IMR-90 (cell line): Measurements from ENCODE around the gene SCARB1. TPM values are rescaled to one million over a fixed set of nuclear protein-coding genes. Genes with fewer than 3 reads are reported as not detected.

Source experiments
- ATAC-seq: fragments of 200-7000 bp; cut with Tn5 transposase; 2 replicates; pipeline ENCODE4 v1.9.1; 2020; ENCODE audit warnings: low read depth, mild to moderate bottlenecking, moderate library complexity
- BruUV-seq: library from RNA; stranded (reverse); fragments of 400-500 nt; replicated peaks from 2 replicates; lab custom pipeline; 2021; lab: Mats Ljungman, UMichigan
- CTCF ChIA-PET: fragments of 300-600 bp; formaldehyde crosslinking; extraction: SDS; loops from one replicate; lab custom pipeline; 2021; ENCODE audit warnings: antibody characterized with exemption; lab: Yijun Ruan, JAX
- POLR2A ChIA-PET: fragments of 300-600 bp; sonication (Branson Sonifier 250); formaldehyde crosslinking; loops from one replicate; lab custom pipeline; 2022; ENCODE audit warnings: antibody characterized with exemption; ENCODE audit not compliant: unreplicated experiment; lab: Charles Lee
- DNase-seq: peaks from one replicate; pipeline ENCODE4 v3.0.0; 2013
- H2AFZ ChIP-seq: replicated peaks from 2 replicates; pipeline ENCODE3; 2013; ENCODE audit warnings: low read length, mild to moderate bottlenecking; ENCODE audit not compliant: poor library complexity
- H2AK5ac ChIP-seq: 2 replicates; pipeline ENCODE4 v1.6.1; 2013; ENCODE audit warnings: low read depth, low read length, inconsistent platforms
- H2AK9ac ChIP-seq: replicated peaks from 2 replicates; pipeline ENCODE3; 2013; ENCODE audit warnings: mild to moderate bottlenecking, low read depth, low read length, moderate library complexity; ENCODE audit not compliant: poor library complexity
- H2BK120ac ChIP-seq: 2 replicates; pipeline ENCODE4 v1.6.1; 2013; ENCODE audit warnings: low read depth, low read length, inconsistent platforms
- H2BK15ac ChIP-seq: 3 replicates; pipeline ENCODE4 v1.6.1; 2013; ENCODE audit warnings: low read depth, low read length, inconsistent platforms
- H2BK20ac ChIP-seq: 2 replicates; pipeline ENCODE4 v1.6.1; 2013; ENCODE audit warnings: low read depth, mild to moderate bottlenecking, inconsistent platforms, low read length, moderate library complexity
- H2BK5ac ChIP-seq: 2 replicates; pipeline ENCODE4 v1.6.1; 2013; ENCODE audit warnings: mild to moderate bottlenecking, low read depth, low read length, inconsistent platforms; ENCODE audit not compliant: poor library complexity, severe bottlenecking
- H3K14ac ChIP-seq: replicated peaks from 2 replicates; pipeline ENCODE4 v1.6.1; 2013; ENCODE audit warnings: low read depth, low read length, inconsistent platforms
- H3K18ac ChIP-seq: 2 replicates; pipeline ENCODE4 v1.6.1; 2013; ENCODE audit warnings: low read depth, low read length, control low read depth
- H3K23ac ChIP-seq: 2 replicates; pipeline ENCODE4 v1.6.1; 2013; ENCODE audit warnings: low read depth, low read length, inconsistent platforms
- H3K27ac ChIP-seq: 2 replicates; pipeline ENCODE4 v1.5.1; 2013; ENCODE audit warnings: mild to moderate bottlenecking, control low read depth, low read length; ENCODE audit not compliant: insufficient read depth
- H3K27me3 ChIP-seq: 2 replicates; pipeline ENCODE4 v1.6.1; 2013; ENCODE audit warnings: low read length; ENCODE audit not compliant: control insufficient read depth, insufficient read depth
- H3K36me3 ChIP-seq: 2 replicates; pipeline ENCODE4 v1.6.1; 2013; ENCODE audit warnings: low read length, mixed read lengths; ENCODE audit not compliant: control insufficient read depth, insufficient read depth
- H3K4ac ChIP-seq: 2 replicates; pipeline ENCODE4 v1.6.1; 2013; ENCODE audit warnings: low read depth, low read length, inconsistent platforms
- H3K4me1 ChIP-seq: 2 replicates; pipeline ENCODE4 v1.6.1; 2013; ENCODE audit warnings: low read length, mixed read lengths; ENCODE audit not compliant: control insufficient read depth, insufficient read depth
- H3K4me2 ChIP-seq: 2 replicates; pipeline ENCODE4 v1.6.1; 2013; ENCODE audit warnings: low read depth, mild to moderate bottlenecking, control low read depth, low read length, moderate library complexity
- H3K4me3 ChIP-seq: 2 replicates; pipeline ENCODE4 v1.5.1; 2013; ENCODE audit warnings: low read depth, mild to moderate bottlenecking, control low read depth, low read length, moderate library complexity; ENCODE audit not compliant: insufficient read depth
- H3K56ac ChIP-seq: 2 replicates; pipeline ENCODE4 v1.6.1; 2013; ENCODE audit warnings: low read length, inconsistent platforms; ENCODE audit not compliant: insufficient read depth; ENCODE audit errors: extremely low read depth
- H3K79me1 ChIP-seq, 2 experiments: 2 replicates each; pipeline ENCODE4 v1.6.1; 2013; ENCODE audit warnings: low read length in 2 of 2, inconsistent platforms in 1 of 2, low read depth in 1 of 2
- H3K9ac ChIP-seq: 2 replicates; pipeline ENCODE4 v1.6.1; 2013; ENCODE audit warnings: low read depth, low read length, control low read depth
- H3K9me1 ChIP-seq: 2 replicates; pipeline ENCODE4 v1.6.1; 2013; ENCODE audit warnings: low read length, inconsistent platforms; ENCODE audit not compliant: insufficient read depth
- H3K9me3 ChIP-seq: 2 replicates; pipeline ENCODE4 v1.6.1; 2013; ENCODE audit warnings: low read length; ENCODE audit not compliant: control insufficient read depth, insufficient read depth
- H4K20me1 ChIP-seq: 2 replicates; pipeline ENCODE4 v1.6.1; 2013; ENCODE audit warnings: low read length, inconsistent platforms; ENCODE audit not compliant: insufficient read depth
- H4K5ac ChIP-seq: 2 replicates; pipeline ENCODE4 v1.6.1; 2013; ENCODE audit warnings: mild to moderate bottlenecking, low read depth, low read length, control low read depth
- H4K8ac ChIP-seq, 2 experiments: 2 replicates each; pipeline ENCODE4 v1.6.1; 2013; ENCODE audit warnings: low read depth in 2 of 2, low read length in 2 of 2, control low read depth in 1 of 2, inconsistent platforms in 1 of 2
- H4K91ac ChIP-seq: 2 replicates; pipeline ENCODE4 v1.6.1; 2013; ENCODE audit warnings: low read depth, low read length, inconsistent platforms; ENCODE audit not compliant: insufficient read depth
- BHLHE40 ChIP-seq: fragments of 150-350 bp; IDR thresholded peaks from 2 replicates; pipeline ENCODE4 v1.6.1; 2016; ENCODE audit warnings: mild to moderate bottlenecking, low read depth, low read length
- CEBPB ChIP-seq: IDR thresholded peaks from 2 replicates; pipeline ENCODE4 v1.6.1; 2012; ENCODE audit warnings: low read depth, low read length, improper control_type of control experiment
- ELK1 ChIP-seq: fragments of 150-350 bp; IDR thresholded peaks from 2 replicates; pipeline ENCODE4 v1.6.1; 2016; ENCODE audit warnings: low read depth, mild to moderate bottlenecking, low read length, moderate library complexity, borderline replicate concordance
- MAFK ChIP-seq: IDR thresholded peaks from 2 replicates; pipeline ENCODE4 v1.6.1; 2012; ENCODE audit warnings: low read depth, low read length, improper control_type of control experiment
- MAZ ChIP-seq: IDR thresholded peaks from 2 replicates; pipeline ENCODE4 v1.6.1; 2012; ENCODE audit warnings: low read depth, mild to moderate bottlenecking, low read length, improper control_type of control experiment, moderate library complexity, borderline replicate concordance
- MXI1 ChIP-seq: IDR thresholded peaks from 2 replicates; pipeline ENCODE4 v1.6.1; 2012; ENCODE audit warnings: low read depth, mild to moderate bottlenecking, low read length, moderate library complexity, borderline replicate concordance
- NFE2L2 ChIP-seq: fragments of 150-350 bp; IDR thresholded peaks from 2 replicates; pipeline ENCODE4 v1.6.1; 2016; ENCODE audit warnings: low read depth, mild to moderate bottlenecking, low read length
- RCOR1 ChIP-seq: IDR thresholded peaks from 2 replicates; pipeline ENCODE4 v1.6.1; 2012; ENCODE audit warnings: mild to moderate bottlenecking, low read length, improper control_type of control experiment; ENCODE audit not compliant: insufficient replicate concordance
- RFX5 ChIP-seq: IDR thresholded peaks from 2 replicates; pipeline ENCODE4 v1.8.0; 2012; ENCODE audit warnings: low read depth, mild to moderate bottlenecking, low read length, moderate library complexity
- WGBS, 2 experiments: methylation state at CpG; one replicate each; pipeline versions ENCODE4 v1.1.5 to v1.1.7; 2013; ENCODE audit warnings: missing lambda C conversion rate in 2 of 2; ENCODE audit not compliant: insufficient read length in 1 of 2; ENCODE audit errors: extremely low coverage in 2 of 2; 5-methylcytosine and 5-hydroxymethylcytosine counted together
- dilution Hi-C: fragments of 300-500 bp; cut with HindIII; formaldehyde crosslinking; loops from one replicate; pipeline ENCODE4 v1.14.3; 2018; ENCODE audit warnings: low sequenced_read_pairs; ENCODE audit not compliant: unreplicated experiment
- in situ Hi-C: fragments of 300-500 bp; cut with MboI; formaldehyde crosslinking; loops from 3 replicates; pipeline ENCODE4 v1.14.3; 2019; ENCODE audit warnings: low sequenced_read_pairs, inconsistent platforms, mixed read lengths
- intact Hi-C: fragments of 100-400 bp; cut with micrococcal nuclease; formaldehyde crosslinking; loops from 2 replicates; pipeline ENCODE4 v1.10.0; 2022
- polyA plus RNA-seq, 3 experiments: library from polyadenylated mRNA; depleted of rRNA; stranded (reverse); fragments of >200 nt; gene quantifications; 2 replicates each; pipeline ENCODE4 v1.2.3, GENCODE V29; 2012; ENCODE audit warnings: low replicate concordance in 1 of 3
- total RNA-seq: library from RNA; depleted of rRNA; stranded (reverse); fragments of >200 nt; gene quantifications from 2 replicates; pipeline ENCODE4 v1.2.3, GENCODE V29; 2012

Gene SCARB1
- total and polyA plus RNA-seq, 2 of the 4 experiments (the other 2 are of a cell fraction): 3.0 to 24.8 TPM

GRCh38 chr12:124808272-124808671 is 55.4 kb downstream of the SCARB1 start:
- ChIA-PET CTCF (no interaction called here), POLR2A (no interaction called here)
- H3K27me3 ChIP-seq: no peaks in the 10 kb centered on the region
- no peak overlapping the region for H2BK15ac ChIP-seq
- no peak overlapping the region for H3K4me2 ChIP-seq
- no peak overlapping the region for H3K23ac ChIP-seq
- H3K27ac ChIP-seq: no peak overlapping the region
- no peak overlapping the region for H2BK120ac ChIP-seq
- no peaks in the 10 kb centered on the region for H3K9me3 ChIP-seq
- H3K9ac ChIP-seq: no peak overlapping the region
- BruUV-seq: no TSS peak
- H3K14ac ChIP-seq: no peak overlapping the region
- no peak overlapping the region for H2AFZ ChIP-seq
- H2AK9ac ChIP-seq: no peak overlapping the region
- no peak overlapping the region for H4K91ac ChIP-seq
- dilution Hi-C loops: no loop called here
- no peak overlapping the region for H3K4ac ChIP-seq
- 65% methylated on average over 2 of the region's 2 CpGs; no CpG with 5 or more reads in 1 of the 2 experiments for WGBS, 2 experiments
- no peak overlapping the region for H3K4me3 ChIP-seq
- intact Hi-C loops: no loop called here
- no peak overlapping the region for H4K5ac ChIP-seq
- in situ Hi-C loops: no loop called here
- DNase-seq (no peak), ATAC-seq (no peak)
- no peak for TF ChIP-seq BHLHE40
- no peak for TF ChIP-seq RCOR1
- TF ChIP-seq RFX5: no peak
- no peak for TF ChIP-seq MAFK
- TF ChIP-seq MAZ: no peak
- no peak for TF ChIP-seq NFE2L2
- TF ChIP-seq ELK1: no peak
- TF ChIP-seq CEBPB: no peak
- TF ChIP-seq MXI1: no peak
- no peak overlapping the region for H2AK5ac ChIP-seq
- no peak overlapping the region for H3K18ac ChIP-seq
- peaks cover 6% of the 10 kb centered on the region; the same call in 1 of the 2 replicates for H3K36me3 ChIP-seq
- no peak overlapping the region for H2BK5ac ChIP-seq
- H3K56ac ChIP-seq: no peak overlapping the region
- H4K20me1 ChIP-seq: no peaks in the 10 kb centered on the region
- no peak overlapping the region for H2BK20ac ChIP-seq
- no peaks in the 10 kb centered on the region for H3K79me1 ChIP-seq
- no peak overlapping the region for H4K8ac ChIP-seq
- peaks cover 5% of the 10 kb centered on the region for H3K9me1 ChIP-seq
- no peaks in the 10 kb centered on the region; the same call in 1 of the 2 replicates for H3K4me1 ChIP-seq
